ENCODE measurements around the gene MINDY1.

MINDY1 gene

DNA sequence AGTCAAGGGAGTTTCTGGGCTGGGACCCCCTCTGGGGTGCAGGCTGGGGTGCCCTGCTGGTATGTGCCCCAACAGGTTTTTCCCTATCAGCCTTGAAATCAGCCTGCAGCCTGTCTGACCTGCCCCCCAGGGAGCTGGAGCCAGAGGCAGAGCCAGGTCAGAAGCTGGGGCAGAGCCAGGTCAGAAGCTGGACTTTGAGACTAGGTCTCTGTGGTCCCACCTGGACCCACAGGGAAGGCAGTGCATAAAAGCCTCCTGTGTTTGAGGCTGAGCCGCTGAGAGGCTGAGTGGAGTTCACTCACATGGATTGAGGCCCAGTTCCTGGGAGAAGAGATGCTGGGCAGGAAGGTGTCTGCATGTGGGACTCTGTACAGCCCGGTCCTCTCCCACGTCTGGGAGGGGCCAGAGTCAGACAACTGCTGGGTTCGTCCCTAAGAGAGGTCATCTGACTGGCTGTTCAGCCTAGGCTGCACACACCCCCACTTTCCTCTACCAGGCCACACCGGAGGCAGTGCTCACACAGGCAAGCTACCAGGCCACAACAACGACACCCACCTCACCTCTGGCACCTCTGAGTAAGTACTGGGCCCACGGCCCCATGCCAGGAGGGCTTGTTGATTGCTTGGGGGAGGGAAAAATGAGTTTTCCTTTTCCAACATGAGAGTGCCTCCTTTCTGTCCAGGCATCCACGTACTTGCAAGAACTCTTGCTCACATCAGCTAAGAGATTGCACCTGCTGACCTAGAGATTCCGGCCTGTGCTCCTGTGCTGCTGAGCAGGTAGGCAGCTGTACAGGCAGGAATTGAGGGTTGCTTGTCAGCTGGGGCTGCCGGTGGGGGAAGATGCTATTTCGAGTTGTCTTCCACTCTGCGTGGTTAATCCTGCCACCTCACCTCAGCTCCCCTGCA, 24.6 kb downstream of the MINDY1 start, which contains the start of gene ANXA9:
TSS of gene ANXA9 (plus strand) at position 488 of the 908 bp plus-strand sequence. CDS start 814 bp downstream, outside the sequence.
- ATAC-seq = no peak

DNA sequence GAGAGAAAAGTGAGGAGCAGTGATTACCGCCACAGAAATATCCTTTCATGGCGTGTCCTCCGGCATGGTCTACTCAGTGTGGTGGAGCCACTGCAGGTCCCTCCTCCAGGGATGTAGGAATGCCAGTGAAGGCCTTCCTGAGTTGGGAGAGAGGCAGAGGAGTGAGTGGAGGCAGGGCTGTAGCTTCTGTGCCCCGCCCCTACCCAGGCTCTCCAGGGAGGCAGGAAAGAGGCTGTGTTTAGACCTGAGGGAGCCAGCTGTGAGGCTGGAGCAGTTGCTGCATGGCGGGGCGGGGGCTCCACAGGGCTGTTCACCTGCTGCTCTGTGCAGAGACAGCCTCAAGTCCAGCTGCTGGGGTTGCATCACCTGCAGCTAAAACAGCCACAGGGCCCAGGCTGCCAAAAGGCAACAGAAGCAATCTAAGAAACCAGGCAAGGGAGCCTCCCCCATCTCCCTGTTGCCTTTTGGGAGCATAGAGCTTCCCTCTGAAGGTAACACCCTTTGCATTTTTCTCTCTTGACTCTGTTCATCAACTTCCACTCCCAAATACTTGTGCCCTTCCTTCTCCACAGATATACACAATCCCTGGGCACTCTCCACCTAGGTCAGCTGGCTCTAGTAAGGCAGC, 25.4 kb downstream of the MINDY1 start:
- no peak for ATAC-seq

DNA sequence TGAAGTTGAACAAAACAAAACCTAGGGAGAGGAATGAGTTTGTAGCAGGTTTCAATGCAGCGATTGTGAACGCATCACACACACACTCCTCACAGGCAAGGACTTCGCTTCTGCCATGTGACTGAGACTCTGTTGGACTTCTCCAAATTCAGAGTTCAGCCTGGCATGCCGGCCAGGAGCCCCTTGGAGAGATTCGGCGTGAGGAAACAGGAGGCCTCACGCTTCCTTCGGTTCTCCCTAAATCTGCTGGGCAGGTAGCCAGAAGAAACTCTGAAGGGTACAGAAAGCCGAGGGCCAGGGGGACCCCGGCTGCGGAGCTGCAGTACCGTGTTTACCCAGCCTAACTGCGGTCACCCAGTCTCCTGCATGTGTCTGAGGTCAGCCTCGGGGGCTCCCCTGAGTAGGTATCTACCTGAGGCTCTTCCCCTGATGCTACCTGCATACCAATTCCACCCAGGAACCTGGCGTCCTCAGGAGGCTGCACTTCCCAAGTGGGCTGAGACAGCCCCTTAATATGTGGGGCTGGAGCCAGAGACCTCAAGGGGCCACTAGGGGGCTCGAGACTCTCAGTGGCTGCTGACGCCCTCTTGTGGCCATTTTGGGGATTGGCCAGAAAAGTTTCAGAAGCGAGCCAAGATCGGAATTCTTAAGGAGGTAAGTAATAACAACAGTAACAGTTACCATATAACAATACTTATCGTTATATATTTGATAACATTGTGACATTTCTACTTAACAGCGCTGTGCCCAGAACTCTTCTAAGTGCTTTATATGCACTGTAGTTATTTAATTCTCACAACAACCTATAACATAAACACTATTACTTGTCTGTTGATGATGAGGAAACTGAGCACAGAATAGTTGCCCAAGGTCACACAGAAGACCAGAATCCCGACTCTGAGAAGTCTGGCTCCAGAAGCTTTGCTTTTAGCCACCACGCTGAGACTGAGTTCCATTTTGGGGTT, 27.3 kb downstream of the MINDY1 start:
- ATAC-seq = peak; percentile 58 to 68

DNA sequence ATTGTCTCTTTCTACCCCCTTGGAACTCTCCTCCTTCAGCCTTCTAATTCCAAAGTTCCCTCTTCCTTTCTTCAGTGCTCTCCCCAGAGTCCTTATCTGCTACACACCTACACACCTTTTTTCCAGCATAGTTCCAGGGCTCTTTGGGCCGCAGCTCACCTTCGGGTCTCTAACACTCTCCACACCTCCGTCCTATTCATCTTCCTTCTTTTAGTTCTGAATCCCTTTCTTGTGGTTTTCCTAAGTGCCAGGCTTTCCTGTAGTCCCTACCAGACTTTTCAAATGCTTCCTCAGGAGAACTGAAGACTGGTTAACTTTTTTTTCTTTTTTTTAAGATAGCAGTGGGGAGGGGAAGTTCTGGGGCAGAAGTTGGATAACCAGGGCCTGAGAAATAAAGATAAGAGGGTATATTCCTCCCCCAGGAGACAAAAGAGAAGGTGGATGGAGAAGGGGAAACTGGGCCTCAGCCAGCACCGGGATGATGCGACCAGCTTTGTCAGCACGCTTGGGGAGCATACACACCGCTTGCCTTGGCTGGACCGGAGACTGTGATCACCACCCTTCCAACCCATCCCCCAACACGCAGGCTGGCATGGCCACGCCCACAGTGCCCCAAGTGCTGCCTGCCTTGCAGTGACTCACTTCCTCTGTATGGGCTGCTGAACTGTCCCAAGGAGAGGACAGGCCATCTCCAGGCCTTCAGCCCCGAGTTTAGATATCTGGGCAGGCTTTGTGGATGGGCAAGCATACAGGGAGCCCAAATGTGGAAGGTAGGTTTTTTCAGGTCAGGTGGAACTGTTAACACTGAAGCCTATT, 29.6 kb downstream of the MINDY1 start:
- ATAC-seq = peak; percentile 36 to 58

DNA sequence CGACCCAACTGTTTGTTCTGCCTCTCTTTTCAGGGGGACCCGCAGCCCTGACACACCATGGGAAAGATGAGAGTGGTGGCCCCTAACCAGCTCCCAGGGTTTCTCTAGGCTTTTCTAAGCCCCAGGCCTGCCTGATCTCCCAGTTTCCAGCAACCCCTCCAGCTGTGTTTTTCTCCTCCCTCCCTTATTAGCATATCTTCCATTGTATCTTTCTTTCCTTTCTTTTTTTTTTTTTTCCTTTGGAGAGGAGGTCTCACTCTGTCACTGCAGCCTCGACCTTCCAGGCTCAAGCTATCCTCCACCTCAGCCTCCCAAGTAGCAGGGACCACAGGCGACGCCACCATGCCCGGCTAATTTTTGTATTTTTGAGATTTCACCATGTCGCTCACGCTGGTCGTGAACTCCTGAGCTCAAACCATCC, 30.3 kb downstream of the MINDY1 start:
- ATAC-seq = no peak

DNA sequence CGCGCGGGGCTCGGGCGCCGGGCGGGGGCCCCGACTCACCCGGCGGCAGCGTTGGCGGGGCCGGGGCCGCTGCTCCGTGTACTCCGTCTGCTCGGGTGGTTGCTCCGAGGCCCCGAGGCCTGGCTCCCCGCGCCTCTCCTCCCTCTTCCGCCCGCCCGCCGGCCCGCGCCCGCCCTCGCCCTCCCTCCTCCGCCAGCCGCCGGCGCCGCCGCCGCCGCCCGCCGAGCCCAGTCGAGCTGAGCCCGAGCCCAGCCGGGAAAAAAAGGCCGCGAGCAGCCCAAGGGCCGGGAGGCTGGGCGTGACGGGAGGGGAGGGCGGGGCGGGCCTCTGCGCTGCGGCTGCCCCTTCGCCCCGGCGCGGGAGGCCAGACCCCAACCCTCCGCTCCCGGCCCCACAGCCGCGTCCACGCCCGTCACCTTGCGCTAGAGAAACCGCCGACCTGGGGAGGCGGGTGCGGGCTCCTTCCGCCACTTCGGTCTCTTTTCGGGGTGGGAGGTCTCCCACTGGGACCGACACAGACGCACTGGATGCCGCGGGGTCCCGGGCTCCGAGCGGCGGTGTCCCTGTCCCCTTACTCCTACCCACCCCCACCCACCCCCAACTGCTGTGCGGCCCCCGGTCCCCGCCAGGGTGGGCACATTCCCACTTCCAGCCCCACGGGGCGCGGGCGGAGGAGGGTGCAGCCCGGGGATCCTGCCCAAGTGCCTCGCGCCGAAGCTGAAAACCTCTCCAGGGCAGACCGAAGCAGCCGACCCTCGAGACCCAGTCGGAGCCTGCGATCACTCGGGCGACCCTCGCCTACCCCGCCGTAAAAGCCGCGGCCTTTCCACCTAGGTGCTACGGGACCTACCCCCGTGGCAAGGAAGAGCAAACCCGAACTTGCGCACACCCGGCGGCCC, 31.9 kb downstream of the MINDY1 start, which contains the start of gene CERS2:
TSS of gene CERS2 (minus strand) at position 256 of the 899 bp plus-strand sequence. CDS start 5,745 bp downstream, outside the sequence.
- peak; percentile 50 to 55 for ATAC-seq

DNA sequence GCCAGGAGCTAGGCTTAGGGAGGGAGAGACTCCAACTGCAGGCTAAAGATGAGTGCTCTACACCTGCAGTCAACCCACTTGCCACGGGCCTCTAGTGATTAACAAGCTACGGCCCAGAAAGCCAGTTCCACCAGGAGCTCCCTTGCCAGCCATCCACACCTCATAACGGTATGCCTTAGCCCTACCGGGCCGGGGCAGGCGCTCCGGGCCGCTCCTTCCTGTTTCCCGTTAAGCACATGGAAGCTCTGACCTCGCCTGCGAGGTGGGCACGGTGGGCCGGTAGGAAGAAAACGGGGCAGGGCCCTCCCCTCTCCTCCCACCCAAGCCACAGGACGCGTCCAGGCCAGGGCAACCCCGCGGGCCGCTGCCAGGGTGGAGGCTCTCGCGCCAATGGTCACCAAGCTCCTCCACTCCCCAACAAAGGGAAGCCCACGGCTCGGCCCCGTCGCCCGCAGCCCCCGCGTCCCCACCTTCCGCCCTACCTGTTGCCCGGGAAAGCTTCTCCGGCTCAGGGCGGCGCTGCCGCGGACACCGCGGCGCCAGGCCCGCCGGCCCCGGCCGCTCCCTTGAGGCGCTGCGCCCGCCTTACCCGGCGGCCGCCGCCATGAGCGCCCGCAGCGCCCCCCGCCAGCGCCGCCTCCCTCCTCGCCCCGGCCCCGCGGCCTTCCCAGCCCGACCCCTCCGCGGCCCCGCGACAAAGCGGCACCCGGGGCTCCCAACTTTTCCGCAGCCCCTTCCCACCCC, 32.7 kb downstream of the MINDY1 start:
- ATAC-seq = peak; percentile 36

DNA sequence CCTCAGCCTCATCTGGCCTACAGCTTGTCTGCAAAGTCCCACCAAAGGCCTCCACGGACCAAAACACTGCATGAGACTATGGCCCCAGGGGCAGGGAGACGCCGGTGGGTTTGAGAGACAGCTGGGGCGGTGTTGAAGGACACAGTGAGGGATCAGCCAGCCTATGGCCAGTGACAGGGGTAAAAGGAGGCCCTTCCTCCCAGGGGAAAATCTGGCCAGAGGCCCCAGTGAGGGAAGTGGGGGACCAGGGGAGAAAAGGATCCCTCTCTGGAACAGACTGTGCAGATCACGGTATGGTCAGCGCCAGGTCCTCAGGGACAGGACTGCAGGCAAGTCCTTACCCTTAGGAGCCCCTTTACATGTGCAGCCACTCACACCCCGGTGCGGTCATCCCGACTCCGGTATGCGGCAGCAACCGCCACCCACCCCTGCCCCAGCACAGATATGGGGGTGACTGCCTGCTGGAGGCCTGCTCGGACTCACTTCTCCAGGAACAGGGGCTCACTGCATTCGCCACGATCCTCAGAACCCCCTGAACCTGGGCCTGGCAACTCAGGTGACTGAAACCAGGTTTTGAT, 33.4 kb downstream of the MINDY1 start:
- peak; percentile 3 to 4 for ATAC-seq

DNA sequence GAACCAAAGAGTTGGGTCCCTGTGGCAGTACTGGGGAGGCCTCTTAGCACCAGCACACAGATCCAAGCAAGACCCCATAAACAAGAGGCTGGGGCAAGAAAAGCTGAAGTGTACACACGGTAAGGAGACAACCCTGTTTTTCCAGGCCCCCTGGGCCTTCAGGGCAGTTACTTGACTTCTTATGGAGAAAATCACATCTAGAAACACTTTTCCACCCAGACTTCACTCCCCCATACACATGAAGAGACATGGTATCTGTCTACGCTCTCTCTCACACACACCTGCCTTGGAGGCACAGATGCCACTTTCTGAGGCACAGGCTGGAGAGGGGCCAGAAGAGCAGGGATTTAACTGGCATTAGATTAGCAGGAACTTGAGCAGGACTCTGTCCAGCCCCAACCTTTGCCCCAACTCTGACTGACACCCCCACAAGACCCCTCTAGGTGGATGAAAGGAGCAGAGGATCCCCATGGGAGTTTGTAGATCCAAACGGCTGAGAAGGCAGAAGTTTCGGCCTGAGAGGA, 34.2 kb downstream of the MINDY1 start:
- ATAC-seq = no peak

DNA sequence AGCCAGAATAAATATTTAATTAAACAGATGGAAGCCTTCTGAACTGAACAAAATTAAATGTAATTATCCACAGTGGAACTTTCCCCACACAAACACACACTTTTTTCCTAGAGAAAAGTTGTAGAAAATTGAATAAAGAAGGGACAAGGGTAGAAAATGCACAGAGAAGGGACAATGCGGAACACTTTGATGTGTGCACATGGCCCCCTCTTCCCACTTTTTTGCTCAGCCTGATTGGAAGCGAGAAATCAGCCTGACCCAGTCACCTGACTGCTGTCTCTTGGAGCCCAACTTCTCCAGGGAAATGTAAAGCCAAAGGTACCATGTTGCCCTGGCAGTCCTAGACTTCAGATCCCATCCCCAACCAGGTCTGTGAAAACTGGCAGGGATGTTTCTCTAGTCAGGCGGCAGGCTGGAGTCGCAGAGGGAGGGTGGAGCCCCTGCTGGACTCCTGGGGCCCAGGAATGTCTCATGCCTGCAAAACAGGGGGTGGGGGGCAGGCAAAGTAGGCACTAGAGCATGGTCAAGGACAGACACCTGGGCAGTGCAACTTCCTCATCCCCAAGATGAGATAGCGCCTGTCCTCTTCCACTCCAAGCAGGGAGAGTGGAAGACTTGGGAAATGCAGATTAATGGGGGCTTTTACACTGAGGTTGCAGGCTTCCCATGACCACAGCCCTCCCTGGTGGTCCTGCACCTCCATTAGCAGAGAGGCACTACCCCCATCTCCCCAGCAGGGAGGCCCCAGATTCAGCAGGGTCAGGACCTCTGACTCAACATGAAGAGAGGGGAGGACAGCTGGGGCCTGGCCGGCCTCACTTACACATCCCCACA, 34.9 kb downstream of the MINDY1 start:
- peak in 1 of 2 donors; percentile 7 for ATAC-seq

DNA sequence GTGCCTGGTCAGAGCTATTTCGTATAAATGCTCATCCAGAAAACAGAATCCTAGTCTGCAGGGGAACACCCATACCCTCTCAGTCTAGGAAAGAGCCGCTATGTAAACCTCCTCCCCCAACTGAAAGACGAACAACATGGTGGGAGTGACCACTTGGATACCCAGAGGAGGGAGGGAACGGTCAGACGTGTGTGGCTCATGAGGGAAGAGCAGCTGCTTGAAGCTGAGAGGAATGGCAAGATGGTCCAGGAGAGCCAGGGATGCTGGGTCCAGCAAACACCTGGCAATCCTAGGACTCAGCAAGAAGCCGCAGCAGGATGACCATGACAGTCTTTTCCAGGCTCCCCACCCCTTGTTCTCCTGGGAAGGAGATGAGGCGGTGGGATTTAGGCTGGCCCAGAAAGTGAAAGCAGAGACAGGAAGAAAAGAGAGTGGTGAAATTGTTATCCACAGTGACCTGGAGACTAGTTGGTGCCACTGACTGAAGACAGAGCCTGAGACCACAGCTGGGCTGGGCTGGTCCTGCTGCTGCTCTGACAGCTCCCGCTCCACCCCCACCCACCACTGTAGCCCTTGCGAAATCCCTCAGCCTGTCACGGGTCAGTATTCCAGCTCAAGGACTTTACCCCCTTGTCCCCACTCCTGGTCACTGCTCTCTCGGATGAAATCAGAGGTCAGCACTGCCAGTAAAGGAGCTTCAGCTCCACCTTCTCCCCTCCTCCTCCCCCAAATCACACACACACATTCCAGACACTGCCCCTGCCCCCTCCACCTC, 35.7 kb downstream of the MINDY1 start:
- ATAC-seq = no peak

DNA sequence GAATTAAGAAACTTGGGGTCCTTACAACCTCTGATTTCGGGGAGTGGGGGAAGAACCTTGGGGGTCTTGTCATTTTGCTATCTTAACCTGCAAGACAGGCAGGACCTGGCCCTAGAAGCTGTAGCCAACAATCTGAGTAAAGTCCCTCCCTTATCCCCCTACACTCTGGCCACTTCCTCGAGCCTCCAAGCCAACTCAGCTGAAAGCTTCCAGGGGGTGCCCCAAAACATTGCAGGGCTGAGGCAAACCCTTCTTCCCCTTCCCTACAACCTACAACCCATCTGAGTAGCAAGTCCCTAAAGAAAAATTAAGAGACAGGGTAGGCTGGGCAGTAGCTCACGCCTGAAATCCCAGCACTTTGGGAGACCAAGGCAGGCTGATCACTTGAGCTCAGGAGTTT, 37.1 kb downstream of the MINDY1 start:
- ATAC-seq = no peak

DNA sequence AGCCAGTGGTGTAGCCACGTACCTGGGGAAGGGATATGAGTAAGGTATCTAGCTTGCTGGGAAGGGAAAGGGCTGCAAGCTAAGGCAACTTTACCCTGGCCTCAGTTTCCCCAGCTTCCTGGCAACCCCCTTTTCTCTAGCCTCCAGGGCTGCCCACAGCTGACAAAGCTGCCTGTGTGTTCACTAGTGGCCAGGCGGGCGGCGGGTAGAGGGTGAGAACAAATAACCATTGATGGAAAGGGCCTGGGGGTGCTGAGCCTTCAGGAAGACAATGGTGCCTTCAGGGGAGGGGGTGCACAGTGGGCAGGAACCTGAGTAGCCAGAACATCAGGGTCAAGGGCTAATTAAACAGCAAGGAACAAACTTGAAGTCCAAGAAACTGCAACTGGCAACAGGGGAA, 38.2 kb downstream of the MINDY1 start:
- no peak for ATAC-seq

DNA sequence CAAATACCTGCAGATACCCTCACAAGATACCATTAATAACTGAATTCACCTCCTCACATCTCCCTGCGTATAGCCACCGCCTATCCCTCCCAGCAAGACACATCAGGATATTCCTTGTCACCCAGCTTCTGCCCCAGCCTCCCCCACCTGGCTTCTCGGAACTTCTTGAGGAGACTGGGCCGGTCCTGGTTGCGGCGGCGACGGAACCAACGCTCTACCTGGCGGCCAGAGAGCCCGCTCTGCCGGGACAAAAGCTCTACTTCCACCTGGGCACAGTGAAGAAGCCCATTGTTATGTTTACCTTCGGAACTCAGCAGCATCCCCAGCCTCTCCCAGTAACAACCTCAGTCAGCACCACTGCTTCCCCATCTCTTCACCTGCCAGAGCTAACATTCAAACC, 38.8 kb downstream of the MINDY1 start:
- no peak for ATAC-seq

DNA sequence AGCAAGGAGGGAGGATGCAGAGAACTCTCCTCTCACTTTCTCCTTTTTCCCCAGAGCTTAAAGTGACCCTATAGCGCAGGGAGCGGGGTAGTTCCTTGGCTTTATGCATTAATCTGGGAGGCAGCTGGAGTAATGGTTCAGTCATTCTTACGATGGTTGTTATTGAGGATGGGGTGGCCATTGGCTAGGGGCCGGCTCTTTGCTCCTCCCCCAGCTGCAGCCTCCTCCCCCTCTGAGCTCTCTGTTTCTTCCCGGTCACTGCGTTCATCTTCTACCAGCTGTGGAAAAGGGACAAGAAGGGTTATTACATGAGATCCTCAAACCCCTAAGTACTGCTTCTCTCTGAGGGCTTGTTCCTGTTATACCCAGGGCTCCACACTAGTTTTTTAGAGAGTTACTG, 40.7 kb downstream of the MINDY1 start:
- no peak for ATAC-seq

DNA sequence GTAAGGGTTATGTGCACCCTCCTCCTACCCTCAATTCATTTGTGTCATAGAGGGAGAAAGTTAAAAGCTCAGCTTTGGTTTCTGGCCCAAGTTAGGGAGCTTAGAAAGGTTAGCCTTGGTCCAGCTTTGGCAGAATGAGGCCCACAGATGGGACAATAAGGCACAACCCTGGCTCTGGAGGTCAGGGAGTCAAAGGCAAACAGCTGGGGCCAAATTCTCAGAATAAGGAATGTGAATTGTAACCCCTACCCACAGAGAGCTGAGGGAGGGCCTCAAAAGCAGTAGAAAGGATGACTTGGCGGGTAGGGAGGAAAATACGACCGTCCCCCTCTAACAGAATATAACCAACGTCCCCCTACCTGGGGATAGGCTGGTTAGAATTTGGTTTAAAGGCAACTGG, 41.1 kb downstream of the MINDY1 start:
- ATAC-seq = no peak

DNA sequence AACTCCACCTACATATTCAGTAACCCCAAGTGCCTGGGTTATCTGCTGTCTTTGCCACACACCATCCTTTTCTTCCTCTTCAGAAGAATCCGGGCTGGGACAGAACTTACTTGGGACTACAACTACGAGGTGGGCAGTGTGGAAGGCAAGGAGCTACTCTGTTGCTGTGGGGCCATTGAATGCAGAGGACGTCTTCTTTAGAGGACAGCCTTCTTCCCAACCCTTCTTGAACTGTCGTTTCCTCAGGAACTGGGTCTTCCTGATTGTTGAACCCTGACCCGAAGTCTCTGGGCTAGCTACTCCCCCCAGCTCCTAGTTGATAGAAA, 42.6 kb downstream of the MINDY1 start:
- ATAC-seq = no peak
